Panc1 (cell line): ENCODE data around the gene INPP1.
"Not testable (repeated sequence)": the region's sequence is repeated elsewhere in the genome, so short reads cannot be mapped to it uniquely, and the experiment has no call there.

Experiments used
- CTCF ChIP-seq: fragments of 450-650 bp; IDR thresholded peaks from 2 replicates; pipeline ENCODE4 v1.5.1; 2017; ENCODE audit warnings: mild to moderate bottlenecking
- POLR2AphosphoS5 ChIP-seq: IDR thresholded peaks from 2 replicates; pipeline ENCODE4 v1.6.1; 2012; ENCODE audit warnings: mild to moderate bottlenecking, low read depth, low read length, moderate library complexity
- REST ChIP-seq, 2 experiments: IDR thresholded peaks; 2 replicates each; pipeline ENCODE4 v1.6.1; 2011 to 2012; ENCODE audit warnings: low read depth in 2 of 2, control low read depth in 1 of 2, low read length in 1 of 2, mild to moderate bottlenecking in 1 of 2, moderate library complexity in 1 of 2; ENCODE audit not compliant: insufficient read depth in 1 of 2

GRCh38 chr2:190335584-190335983, 7.8 kb upstream of the INPP1 start:
- TF ChIP-seq CTCF; POLR2AphosphoS5; REST (IDR thresholded peaks at IDR 0.05; ENCODE audit: insufficient read depth in 1 of 2, low read depth in 2 of 2, low read length in 1 of 2): not testable (repeated sequence)
